Measurements from ENCODE around the gene TMC8.

Gene TMC8

DNA sequence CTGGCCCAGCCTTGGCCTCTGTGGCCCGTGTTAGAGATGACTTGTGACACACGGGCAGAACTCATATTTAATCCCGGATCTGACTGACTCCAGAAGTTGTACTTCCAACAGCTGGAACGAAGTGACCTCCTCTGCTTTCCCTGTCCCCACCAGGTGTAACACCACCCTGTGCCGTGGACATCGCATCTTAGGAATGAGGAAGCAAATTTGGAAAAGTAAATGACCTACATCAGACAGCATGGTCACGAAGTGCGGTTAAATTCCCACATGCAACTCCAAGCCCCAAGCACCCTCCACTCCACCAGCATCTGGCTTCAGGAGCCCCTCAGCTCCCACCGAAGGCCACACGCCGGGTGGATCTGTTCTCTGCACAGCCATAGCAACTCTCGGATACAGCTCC, 53.3 kb downstream of the TMC8 start:
- no peak for DNase-seq

DNA sequence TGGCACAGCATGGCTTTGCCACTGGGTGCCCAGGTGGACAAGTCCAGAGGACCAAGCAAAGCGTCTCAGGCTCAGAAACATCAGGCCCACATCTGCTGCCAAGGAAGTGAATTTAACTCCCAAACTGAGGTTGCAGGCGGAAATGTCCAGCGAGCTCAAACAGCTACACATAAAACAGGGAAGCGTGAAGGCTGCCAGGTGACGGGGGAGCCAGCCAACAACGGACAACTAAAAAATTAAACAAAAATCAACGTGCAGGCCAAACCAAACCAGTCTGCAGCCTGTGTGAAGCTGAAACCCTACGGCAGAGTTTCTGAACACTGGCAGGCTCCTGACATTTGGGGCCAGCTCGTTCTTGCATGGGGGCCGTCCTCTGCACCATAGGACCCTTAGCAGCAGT, 53.8 kb downstream of the TMC8 start:
- DNase-seq: no peak

DNA sequence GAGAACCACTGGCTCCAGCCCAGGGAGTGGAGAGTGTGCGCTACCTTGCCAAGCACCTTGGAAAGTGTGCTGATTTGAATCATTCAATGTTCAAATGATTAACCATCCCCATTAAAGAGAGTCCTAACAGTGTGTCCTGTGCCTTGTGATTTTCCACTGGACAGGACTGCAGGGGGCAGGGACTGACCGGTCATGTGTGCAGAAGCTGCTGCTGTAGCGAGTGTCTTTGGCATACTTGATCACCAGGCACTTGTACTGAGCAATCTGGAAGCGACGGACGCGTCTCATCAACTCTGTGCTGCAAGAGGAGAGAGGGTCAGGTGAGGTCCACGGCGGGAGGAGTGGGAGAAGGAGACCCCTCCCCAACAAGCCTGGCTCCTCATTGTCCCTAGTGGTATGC, 54.3 kb downstream of the TMC8 start:
- no peak for DNase-seq

DNA sequence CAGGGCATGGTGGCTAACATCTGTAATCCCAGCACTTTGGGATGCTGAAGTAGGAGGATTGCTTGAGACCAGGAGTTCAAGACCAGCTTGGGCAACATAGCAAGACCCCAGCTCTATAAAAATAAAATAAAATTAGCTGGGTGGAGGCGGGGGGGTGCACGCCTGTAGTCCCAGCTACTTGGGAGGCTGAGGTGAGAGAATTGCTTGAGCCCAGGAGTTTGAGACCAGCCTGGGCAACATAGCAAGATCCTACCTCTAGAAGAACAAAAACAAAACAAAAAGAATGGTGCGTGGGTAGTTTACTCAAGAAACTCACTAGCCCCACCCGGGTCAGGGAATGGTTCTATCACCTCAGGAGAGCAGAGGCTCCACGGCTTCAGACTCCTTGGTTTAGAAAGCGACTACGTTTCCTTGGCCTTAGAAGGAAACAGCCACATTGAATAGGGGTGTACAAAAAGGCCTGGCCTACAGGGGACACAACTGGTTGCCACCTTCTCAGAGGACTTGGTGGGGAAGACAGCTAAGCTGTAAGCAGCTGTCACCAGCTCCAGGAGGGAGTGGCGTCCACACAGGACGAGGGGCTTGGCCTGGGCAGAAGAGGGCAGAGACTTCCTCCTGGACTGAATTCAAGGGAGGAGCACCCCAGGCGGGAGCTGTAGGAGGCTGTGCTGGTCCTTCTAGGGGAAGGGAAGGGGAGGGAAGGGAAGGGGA, 55.6 kb downstream of the TMC8 start:
- DNase-seq: peak in 1 of 2 experiments; percentile 48

DNA sequence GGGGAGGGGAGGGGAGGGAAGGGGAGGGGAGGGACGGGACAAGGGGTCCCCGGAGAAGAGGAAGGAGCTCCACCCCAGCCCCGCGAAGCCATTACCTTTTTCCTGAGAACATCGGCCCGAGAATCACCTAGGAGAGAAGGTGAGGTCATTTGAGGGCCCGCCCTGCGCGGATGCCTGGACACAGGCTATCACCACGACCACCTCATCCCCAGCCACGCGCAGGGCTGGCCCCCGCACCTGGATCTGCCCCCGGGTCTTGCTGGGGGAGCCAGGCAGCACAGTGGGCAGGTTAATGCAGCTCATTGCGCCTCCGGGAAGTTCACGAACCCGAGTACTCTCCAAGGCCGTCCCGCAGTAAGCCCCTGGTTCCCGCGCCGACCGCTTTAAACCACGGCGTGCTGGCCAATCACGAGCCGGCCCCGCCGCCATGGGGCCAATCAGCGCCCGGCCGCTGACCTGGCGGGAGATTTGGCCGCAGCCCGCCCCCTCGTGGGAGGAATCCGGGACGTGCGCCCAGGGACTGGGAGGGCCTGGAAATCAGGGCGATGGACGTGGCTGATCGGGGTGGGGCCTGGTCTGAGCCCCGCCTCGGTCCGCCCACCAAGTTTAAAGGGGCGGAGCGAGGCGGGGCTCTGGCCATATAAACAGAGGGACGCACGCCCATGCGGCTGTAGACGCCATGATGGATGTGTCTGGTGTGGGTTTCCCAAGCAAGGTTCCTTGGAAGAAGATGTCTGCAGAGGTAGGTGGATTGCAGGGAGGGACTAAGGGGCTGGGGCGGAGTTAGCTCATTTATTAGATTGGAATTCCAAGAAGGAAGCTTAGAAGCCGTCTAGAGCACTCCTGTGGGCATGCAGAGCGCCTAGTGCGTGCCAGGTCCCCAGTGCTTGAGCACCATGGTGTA, 56.4 kb downstream of the TMC8 start, which contains the start of the genes AFMID and TK1:
AFMID (plus strand) TSS at position 671 of the 904 bp plus-strand sequence; CDS start at position 680, 9 bp downstream.
TK1 (minus strand) TSS at position 361 of the 904 bp plus-strand sequence; CDS start at position 303, 58 bp downstream.
- DNase-seq: peak; percentile 97

All from SHP77 (cell line).